M059J (cell line): Measurements from ENCODE around the gene GALNT10. TPM values are rescaled to one million over a fixed set of nuclear protein-coding genes. Genes with fewer than 3 reads are reported as not detected.

Experiments used
- DNase-seq: peaks from one replicate; pipeline ENCODE4 v3.0.0-alpha.2; 2012; ENCODE audit warnings: low read depth
- total RNA-seq: library from RNA; depleted of rRNA; stranded (reverse); fragments of >200 nt; shearing (Covaris generic); gene quantifications from 2 replicates; pipeline ENCODE4 v1.2.3, GENCODE V29; 2014

The GALNT10 gene
- total RNA-seq, 1 experiment from 2014 or later = 45.4 TPM

GRCh38 chr5:154440540-154440939, 250.0 kb downstream of the GALNT10 start:
- no peak for DNase-seq

DNA sequence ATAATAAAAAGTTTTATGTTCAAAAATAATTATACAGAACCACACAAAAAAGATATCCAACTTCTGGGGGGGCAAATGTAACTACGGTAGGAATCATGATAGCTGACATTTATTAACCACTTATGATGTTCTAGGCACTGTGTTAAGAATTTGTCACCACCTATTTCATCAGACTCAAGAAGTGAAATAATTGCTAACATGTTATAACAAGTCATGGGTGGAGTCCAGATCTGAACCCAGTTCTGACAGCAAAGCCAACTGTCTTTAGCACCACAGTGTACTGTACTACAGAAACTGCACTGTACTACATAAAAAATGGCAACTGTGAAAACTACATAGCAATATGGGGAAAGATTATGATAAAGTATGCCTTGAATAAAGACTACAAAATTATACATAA, 252.3 kb downstream of the GALNT10 start:
- no peak for DNase-seq

DNA sequence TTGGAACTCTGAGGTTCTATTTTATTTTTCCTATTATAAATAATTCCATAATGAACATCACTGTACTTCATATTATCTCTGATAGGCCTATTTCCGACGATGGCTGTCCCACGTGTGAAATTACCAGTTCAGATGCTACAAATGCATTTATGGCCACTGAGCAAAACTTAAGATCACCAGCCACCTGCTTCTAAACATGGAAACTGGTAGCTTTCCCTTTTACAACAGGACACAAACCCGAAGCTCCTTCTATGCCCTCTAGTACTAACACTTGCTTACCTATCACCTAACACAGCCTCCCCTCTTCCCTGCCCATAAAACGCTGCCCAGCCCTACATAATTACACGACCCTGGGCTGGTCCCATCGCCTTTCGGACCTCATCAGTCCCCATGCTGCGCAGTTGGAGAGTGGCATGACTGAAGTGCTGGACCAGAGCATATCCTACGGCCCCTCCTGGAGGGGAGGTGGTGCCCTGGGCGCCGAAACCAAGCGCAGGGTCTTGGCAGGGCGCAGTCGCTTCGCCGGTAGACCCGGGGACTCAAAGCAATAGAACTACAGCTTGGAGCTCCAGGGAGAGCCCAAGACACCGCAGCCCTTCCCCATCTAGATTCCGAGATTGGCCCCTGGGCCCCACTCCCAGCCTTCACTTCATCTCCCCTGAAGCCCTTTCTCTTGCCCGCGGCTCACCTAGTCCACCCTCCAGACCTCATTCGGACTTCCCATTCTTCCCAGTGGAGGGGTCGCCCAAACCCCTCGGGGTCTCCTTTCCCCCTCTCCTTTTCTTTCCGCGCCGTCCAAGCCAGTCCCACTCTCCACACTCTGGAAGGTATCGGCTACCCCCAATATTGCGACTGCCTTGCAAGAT, 254.3 kb downstream of the GALNT10 start:
- DNase-seq = peak; percentile 20

DNA sequence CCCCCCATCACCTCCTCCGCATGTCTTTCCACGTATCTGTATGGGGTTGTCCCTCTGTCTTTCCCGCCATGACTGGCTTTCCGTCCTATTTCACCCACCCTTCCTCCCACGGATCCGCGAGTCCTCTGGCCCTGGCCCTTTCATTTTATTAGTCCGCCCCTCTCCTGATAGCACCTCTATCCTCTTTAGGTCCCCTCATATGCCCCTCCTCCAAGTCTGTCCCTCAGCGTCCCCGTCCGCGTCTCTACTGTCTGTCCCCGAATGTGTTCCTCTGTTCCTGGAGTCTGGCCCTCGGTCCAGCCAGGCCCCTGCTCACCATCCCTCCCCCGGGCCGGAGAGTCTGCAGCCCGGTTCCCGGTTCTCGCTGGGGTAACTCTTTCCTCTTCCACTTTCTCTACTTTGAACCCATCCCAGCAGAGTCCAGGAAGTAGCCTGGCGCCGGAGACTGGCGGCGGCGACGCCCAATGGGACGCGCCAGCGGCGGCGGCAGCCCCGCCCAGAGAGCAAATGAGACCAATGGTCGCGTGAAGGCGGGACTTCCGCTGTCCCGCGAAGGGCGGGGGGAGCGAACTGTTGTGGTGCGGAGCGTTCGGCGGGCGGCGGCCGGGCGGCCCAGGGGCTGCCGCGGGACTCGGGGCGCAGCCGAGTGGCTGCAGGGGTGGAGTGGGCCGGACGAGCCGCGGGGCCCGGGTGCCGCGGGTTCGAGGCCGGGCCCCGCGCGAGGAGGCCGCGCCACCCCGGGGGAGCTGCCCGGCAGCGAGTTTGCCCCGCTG, 255.1 kb downstream of the GALNT10 start, which contains the start of gene SAP30L:
Gene SAP30L (plus strand): TSS at position 576 of the 773 bp plus-strand sequence. CDS start 608 bp downstream, outside the sequence.
- DNase-seq = peak; percentile 94

DNA sequence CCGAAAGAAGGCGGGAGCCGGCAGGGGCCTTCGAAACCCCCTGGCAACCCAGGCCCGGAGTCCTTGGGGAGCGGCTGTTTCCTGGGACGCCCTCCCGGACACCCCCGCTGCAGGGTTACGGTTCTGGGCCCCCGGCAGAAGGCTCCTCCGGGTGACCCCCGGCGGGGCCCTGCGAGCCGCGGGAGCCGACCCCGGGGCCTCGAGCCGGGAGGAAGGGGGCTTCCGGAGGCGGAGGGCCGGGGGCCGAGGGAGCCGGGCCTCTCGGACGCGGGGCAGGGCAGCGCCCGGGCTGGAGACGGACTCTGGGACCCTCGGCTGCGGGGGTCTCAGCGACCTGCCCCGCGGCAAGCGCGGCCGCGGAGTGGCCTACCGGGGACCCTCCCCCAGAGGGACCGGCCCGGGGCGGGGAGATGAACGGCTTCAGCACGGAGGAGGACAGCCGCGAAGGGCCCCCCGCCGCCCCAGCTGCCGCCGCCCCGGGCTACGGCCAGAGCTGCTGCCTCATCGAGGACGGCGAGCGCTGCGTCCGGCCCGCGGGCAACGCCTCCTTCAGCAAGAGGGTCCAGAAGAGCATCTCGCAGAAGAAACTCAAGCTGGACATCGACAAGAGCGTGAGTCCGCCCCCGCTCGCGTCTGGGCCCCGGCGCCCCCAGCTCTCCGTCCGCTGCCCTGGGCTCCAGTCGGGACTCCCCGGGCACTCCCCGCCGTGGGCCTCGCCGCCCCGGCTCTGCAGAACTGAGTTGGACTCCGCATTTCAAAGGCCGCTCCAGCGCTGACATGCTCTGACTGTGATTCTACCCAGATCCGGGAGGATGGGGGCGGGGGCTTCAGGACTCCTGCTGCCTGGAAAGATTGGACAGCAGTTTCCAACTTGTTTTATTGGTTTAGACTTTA, 255.9 kb downstream of the GALNT10 start:
- peak; percentile 72 for DNase-seq

- no peak for DNase-seq
Measured at GRCh38 chr5:154447089-154447725, 256.7 kb downstream of the GALNT10 start.

DNA sequence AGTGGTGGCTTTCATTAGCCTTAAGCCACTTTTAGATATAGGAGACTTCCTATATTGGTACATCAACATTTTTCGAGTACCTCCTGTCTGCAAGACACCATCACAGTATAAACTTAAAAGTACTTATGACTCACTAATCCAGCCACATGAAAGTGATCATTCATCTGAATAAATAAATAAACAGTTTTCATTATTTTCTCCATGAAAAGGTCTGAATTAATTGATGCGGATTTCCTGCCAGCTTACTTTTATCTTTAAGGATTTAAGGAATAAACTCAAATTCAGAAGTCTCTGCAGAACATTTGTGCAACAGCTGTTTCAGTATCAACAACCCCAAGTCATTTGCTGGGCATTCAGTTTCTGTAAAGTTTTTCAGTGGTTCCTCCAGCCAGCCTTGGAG, 259.3 kb downstream of the GALNT10 start:
- peak; percentile 70 for DNase-seq

DNA sequence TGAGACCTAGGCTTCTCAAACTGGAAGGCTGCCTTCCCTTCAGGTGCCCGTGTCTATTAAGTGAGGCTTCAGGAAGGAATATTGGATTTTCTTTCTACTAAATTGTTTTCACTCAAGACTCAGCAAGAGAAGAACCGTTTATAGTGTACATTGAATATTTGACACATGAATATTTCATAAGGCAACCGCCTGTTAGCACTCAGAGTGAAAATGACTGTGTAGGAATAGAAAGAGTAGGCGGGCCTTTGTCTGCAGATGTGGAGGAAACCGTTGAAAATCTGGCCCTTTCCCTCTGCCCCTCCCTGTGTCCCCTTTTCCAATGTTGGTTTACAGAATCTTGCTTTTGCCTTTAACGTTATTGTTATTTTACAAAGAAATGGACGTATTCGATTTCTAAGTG, 261.4 kb downstream of the GALNT10 start:
- no peak for DNase-seq

DNA sequence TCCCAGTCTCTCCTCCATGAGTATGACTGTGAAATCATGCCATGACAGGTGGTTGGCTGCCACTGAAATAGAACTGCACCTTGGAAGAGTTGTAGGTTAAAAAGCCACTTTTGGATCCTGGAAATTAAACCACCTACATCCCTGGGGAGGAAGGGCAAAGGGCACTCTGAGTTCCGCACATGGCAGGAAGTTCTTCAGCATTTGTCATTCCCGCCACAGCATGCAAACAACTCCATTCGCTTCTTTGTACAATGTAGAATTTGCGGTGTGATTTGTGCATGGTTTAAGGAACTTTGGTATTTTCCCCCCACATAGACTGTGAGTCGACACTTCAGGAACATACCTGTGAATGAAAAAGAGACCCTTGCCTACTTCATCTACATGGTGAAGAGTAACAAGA, 265.1 kb downstream of the GALNT10 start:
- DNase-seq = no peak

DNA sequence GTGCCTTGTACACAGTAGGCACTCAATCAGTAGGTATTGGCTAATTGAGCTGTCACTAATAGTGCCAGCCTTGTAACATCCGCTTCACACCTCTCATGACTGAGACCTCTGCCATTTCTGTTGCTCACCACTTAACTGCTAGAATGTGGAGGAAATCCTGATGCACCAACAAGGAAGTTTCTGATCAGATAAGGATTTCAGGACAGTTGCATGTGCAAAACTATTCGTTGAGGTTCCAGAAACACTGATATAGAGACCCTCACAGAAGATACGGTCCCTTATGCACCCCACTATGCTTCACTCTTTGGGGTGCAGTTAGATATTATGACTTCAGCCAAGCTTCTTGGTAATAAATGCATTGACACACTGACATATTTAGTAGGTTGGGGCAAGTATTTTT, 266.0 kb downstream of the GALNT10 start:
- no peak for DNase-seq

DNA sequence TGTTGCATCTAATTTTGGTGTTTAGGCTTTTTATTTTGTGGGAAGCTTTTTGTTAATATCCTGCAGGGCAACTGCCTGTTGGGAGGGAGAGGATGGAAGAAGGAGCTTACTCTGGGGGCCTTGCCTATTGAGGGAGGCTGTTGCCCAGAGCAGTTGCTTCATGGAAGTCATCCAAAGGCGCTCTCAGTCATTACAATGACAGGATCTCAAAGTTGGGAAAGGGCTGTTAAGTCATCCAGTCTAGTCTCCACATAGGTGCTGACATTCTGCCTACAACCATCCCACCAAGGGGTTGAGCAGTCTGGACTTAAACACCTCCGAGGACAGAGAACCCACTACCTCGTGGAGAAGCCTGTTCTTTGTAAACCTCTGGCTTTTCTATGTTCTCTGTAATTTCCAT, 268.5 kb downstream of the GALNT10 start:
- DNase-seq = no peak

- DNase-seq = no peak
Measured at GRCh38 chr5:154460172-154460571, 269.6 kb downstream of the GALNT10 start.

DNA sequence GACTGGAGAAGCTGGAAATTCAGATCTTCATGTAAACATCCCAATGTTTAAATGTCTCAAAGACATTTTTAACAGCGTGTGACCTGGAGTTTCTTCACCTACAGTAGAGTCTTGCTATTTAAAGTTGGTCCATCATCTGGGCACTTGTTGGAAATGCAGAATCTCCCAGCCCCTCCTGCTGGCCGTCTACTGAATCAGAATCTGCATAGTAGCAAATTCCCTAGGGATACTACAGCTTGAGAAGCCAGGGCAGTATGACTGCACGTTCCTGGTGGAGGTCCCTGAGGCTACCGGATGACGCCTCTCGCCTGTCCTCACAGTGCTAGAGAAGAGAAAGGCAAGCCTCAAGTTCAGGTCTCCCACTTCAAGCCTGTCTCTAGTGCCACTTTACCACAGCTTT, 271.0 kb downstream of the GALNT10 start:
- DNase-seq = no peak

- DNase-seq = no peak
Measured at GRCh38 chr5:154464438-154464837, 273.9 kb downstream of the GALNT10 start.

GRCh38 chr5:154465169-154465568, 274.6 kb downstream of the GALNT10 start:
- peak; percentile 67 for DNase-seq

- no peak for DNase-seq
Measured at GRCh38 chr5:154466147-154466546, 275.6 kb downstream of the GALNT10 start.

DNA sequence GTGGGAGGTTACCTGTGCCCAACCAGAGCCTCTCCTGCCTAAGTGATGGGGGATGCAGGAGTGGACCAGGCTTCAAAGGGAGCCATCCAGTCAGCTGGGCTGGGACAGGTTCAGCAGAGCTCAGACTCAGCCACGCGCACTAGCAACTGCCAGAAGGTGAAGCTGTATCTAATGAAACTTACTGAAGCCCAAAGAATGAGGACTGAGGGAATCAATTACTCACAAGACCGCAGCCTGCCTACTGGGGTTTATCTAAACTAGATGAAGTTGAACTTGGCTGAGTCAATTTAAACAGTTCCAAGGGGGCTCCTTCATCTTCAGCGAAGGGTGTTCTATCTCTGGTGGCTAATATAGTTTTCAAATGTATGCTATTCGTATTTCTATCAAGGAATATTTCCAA, 276.1 kb downstream of the GALNT10 start:
- DNase-seq = peak; percentile 47

GRCh38 chr5:154467655-154468354, 277.3 kb downstream of the GALNT10 start:
- peak; percentile 61 for DNase-seq

DNA sequence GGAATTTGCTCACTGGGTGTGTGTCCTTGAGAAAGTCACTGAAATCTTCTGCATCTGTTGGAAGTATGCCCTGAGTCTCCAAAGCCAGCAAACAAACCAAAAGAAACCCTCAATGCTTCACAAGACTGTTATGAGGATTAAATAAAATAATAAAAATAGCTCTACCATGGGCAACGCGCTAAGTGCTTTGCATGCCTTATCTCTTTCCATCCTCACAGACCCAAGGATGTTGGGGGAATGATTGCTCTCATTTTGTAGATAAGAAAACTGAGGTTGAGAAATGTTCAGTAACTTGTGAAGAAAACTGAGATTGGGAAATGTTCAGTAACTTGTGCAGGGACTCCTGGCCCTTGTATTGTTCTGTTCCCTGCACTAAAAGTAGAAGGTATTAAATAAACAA, 279.6 kb downstream of the GALNT10 start:
- DNase-seq = no peak
